HG03108 (cell line): ENCODE results near the gene ZBTB17.
"Not testable (repeated sequence)": the region's sequence is repeated elsewhere in the genome, so short reads cannot be mapped to it uniquely, and the experiment has no call there.

ENCODE experiments used
- ATAC-seq: cut with Tn5 transposase; IDR thresholded peaks from one replicate; pipeline ENCODE4 v1.9.1; 2021; ENCODE audit warnings: moderate library complexity; ENCODE audit not compliant: unreplicated experiment

ZBTB17 gene

DNA sequence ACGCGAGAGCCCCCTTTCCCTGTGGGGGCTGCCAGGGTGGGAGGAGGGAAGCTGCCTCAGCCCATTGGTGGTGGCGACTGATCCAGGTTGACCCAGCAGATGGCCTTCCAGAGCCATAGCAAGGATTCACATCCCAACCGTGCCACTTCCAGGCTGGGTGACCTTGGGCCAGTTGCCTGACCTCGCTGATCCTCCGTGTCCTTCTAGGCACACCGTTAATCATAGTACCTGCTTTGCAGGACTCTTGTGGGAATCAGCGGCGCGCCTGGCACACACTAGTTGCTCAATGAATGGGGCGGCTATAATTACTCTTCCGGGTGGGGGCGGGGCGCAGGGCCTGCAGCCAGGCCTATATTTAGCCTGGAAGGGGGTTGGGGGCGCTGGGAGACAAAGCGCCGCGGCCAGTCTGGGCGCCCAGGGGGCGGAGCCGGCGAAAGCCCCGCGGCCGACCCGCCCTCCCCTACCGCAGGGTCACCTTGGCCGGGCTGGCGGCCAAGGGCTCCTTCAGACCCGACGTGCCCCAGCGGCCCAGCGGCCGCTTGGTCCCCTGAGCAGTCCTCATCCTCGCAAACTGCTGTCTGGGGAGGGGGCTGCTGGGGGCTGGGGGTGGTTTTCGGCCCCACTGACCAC is 36.8 kb upstream of the ZBTB17 start:
- ATAC-seq, result no peak

DNA sequence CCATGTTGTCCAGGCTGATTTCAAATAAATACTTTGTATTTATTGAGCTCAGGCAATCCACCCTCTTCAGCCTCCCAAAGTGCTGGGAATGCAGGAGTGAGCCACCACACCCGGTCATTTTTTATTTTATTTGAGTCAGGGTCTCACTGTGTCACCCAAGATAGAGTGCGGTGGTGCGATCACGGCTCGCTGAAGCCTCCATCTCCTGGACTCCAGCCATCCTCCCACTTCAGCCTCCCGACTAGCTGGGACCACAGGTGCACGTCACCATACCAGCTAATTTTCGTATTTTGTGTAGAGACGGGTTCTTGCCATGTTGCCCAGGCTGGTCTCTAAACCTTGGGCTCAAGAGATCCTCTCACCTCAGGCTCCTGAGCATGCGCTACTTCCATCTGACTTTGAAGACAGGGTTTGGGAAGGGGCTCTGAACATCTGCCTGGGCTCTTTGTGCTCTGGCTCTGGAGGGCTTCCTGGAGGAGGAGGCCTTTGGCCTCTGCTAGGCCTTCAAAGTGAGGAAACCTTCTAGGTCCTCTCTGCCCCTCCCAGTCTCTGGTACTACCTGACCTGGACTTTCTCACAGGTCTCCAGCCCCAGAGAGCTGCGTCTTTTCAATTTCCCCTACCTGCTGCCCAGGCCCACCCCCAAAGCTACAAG is 36.2 kb upstream of the ZBTB17 start:
- no peak for ATAC-seq

GRCh38 chr1:16010837-16011236 is 34.9 kb upstream of the ZBTB17 start:
- ATAC-seq, result no peak

GRCh38 chr1:16009678-16010077 is 33.8 kb upstream of the ZBTB17 start:
- ATAC-seq, result no peak

DNA sequence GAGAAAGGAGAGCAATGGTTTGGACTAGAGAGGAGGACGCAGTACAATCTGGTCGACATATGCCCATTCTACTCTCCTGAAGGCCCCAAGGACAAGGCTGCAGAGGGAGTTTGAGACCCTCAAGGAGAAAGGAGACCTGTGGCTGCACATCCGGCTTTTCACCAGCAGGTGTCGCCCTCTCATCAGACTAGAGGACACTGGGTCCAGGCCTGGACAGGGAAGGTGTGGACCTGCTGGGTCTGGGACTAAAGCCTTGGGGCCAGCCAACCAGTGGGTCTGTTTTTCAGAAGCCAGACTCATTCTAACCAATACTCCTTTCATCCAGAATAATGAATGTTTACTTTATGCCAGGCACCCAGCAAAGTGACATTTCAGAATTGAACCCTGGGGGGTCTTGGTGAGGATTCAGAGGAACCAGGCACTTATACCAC is 33.1 kb upstream of the ZBTB17 start:
- no peak for ATAC-seq

DNA sequence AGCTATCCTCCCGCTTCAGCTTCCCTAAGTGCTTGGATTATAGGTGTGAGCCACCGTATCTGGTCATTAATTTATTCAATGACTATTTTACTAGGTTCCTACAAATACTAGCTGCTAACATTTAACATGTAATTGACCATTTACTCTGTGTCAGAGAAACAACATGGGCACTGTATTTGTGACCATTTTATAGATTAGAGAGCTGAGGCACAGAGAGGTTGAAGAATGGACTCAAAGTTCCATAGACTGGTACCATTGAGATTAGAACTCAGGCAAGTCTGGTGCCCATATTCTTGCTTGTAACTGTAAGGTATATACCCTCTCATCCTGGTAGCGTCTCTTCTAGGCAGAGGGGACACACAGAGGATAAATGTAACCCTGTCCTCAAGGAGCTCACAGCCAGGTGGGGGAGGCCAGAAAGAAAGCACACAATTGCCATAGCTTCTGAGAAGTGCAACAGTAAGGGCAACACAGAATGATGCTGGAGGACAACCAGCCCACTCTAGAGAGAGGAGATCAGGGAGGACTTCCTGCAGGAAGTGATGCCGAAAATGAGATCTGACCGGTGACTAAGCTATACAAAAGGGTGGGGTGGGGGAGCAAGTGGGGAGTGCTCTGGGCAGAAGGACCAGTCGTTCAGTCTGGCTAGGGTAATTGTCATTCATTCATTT is 31.9 kb upstream of the ZBTB17 start:
- ATAC-seq, result no peak

DNA sequence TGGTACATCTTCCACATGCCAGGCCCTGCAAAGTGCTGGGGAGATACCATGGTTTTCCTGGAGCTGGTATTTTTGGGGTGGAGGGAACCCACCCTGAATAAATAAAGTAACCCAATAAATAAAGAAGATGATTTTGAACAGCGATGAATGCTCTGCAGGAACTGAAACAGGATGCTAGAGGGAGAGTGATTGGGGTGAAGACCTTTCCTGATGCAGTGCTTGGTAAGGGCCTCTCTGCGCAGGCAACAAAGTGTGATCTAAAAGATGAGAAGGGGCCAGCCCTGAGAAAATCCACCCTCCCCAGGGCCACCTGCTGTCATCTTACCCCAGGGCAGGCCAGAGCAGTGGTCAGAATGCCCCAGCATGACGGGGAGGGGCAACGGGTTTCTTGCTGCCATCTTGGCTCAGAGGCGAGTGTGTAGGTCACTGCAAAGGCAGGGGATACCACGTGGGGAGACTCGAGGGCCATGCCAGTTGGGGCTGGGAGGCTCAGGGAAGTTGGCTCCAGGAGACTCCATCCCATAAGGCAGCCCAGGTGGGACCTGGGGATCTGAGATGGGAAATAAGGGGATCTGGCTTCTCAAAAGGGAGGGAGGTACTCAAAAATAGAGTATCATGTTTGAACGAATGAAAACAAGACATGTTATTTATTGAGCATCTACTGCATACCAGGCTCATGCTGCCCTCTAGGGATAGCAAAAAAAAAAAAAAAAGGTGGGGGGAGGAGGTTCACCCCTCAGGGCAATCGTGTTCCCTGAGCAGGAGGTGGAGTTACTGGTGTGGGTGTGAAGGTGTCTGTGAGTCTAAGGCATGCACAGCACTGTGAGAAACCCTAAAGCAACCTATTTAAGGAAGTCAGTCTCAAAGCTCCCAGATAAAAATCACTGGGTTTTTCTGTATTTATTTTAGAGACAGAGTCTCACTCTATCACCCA is 30.9 kb upstream of the ZBTB17 start:
- ATAC-seq, result no peak

GRCh38 chr1:16006010-16006409 is 30.1 kb upstream of the ZBTB17 start:
- ATAC-seq, result no peak

DNA sequence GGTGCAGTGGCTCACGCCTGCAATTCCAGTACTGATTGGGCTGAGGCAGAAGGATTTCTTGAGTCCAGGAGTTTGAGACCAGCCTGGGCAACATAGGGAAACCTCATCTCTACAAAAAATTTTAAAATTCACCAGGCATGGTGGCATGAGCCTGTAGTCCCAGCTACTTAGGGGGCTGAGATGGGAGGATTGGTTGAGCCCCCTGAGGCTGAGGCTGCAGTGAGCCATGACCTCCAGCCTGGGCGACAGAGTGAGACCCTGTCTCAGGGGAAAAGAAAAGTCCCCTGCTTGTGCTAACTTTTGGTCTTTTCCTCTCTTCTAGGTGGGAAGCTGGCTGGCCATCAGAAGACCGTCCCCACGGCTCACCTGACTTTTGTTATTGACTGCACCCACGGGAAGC is 29.7 kb upstream of the ZBTB17 start:
- ATAC-seq, result no peak

- ATAC-seq, result not testable (repeated sequence)
Observed at GRCh38 chr1:16001274-16001673, 25.4 kb upstream of the ZBTB17 start.

GRCh38 chr1:15998929-15999328 is 23.0 kb upstream of the ZBTB17 start:
- no peak for ATAC-seq

DNA sequence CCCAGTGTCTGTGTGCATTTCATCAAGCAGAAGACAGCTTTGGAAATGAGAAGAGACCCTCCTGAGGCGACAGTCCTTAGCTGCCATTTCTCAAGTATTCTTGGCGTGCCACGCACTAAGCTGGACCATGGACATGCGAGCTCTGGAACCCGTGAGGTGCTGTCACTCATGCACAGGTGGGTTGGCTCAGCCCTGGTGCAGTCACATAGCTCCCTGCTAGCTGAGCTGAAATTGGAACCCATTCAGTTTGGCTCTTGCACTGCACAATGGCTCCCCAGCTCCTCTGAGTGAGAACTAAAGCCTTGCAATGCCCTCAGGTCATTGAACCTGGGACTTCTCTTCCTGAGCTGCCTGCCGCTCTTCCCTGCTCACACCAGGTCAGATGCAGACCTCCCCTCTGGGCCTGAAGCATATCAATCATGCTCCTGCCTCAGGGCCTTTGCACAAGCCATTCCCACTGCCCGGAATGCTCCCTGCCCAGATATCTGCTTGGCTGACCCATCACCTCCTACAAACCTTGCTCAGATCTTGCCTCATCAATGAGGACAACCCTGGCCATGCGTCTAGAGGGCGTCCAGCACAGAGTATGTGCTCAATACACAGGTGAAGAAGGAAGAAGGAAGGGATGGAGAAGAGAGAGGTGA is 21.9 kb upstream of the ZBTB17 start:
- no peak for ATAC-seq

DNA sequence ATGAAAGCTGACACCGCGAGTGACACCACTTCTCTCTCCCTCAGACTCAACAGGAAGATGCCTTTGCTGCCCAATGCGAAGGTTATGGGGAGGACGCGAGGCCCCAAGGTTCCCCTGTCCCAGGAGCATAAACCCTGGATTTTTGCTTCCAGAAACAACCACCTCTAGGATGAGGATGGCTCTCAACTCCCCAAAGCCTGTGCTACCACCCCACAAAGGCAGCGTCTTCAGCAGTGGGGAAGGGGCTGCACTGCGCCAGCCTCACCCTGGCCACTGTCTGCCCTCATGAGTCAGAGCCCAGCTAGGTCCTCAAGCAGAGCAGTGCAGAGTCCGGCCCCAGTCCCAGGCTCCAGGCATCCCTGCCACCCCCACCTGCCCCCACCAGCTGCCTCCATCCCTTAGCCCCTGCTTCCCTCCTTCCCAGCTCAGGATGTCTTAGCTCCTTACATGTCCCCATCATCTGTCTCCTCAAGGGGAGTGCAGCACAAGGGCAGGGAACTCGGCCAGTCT is 21.2 kb upstream of the ZBTB17 start:
- ATAC-seq, result no peak

- ATAC-seq, result no peak
Observed at GRCh38 chr1:15994590-15995351, 18.9 kb upstream of the ZBTB17 start.

GRCh38 chr1:15994081-15994480 is 18.2 kb upstream of the ZBTB17 start:
- no peak for ATAC-seq

GRCh38 chr1:15993666-15994065 is 17.8 kb upstream of the ZBTB17 start:
- no peak for ATAC-seq

DNA sequence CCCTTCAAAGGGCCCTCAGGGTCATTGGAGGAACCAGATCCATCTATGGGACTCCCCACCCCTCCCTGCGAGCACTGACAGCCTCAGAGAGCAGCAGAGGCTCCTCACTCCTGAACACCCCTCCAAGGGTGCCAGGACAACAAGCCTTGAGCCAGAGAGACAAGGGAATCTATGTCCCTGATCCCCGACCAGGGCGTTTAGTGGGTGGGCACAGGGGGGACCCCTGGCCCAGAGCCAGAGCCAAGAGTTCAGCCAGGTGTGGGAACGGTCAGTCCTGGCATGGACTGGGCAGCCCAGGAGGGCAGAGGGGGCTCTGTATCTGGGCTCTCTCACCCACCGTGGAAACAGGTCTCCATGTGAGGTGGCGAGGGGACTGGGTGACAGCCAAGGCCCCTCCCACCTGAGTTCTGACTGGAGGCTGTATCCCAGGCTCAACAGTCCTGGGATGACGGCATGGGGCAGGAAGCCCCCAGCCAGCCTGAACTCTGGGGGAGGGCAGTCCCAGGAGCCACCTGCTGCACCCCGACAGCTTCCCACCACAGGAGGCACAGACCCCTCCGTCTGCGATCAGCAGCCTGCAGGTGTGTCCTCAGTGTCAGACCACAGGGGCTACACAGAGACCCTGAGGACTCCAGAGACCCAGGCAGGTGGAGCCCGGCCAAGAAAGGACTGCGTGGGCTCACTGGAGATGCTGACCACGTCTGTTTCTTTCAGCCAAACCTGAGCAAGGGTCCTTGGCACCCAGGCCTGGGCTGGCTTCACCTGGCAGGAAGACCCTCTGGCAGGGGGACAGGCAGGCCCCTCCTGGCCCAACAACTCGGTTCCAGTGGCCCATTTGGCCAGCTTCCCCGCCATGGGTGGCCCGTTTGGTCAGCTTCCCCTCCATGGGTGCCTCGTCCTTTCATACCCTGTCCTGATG is 16.9 kb upstream of the ZBTB17 start:
- no peak for ATAC-seq

- no peak for ATAC-seq
Observed at GRCh38 chr1:15992187-15992553, 16.3 kb upstream of the ZBTB17 start.
